SK-N-SH (cell line): ENCODE measurements around the gene MAD1L1. TPM values are rescaled to one million over a fixed set of nuclear protein-coding genes. Genes with fewer than 3 reads are reported as not detected.

ENCODE experiments used
- CTCF ChIA-PET: fragments of 300-600, 350-600 bp; formaldehyde crosslinking; extraction: SDS; loops from one replicate; lab custom pipeline; 2021; lab: Yijun Ruan, JAX
- POLR2A ChIA-PET: fragments of 350-600 bp; sonication (Branson Sonifier 250); formaldehyde crosslinking; extraction: SDS; loops from one replicate; lab custom pipeline; 2020; ENCODE audit warnings: antibody characterized with exemption, inconsistent platforms; lab: Yijun Ruan, JAX
- DNase-seq: peaks from one replicate; pipeline ENCODE4 v3.0.0; 2012
- H2AFZ ChIP-seq: fragments of 200-600 bp; sonication (generic); 2 replicates; pipeline ENCODE4 v1.8.1; 2016; ENCODE audit warnings: antibody characterized with exemption, mild to moderate bottlenecking, low read depth
- H3F3A ChIP-seq: fragments of 200-600 bp; sonication (generic); replicated peaks from 2 replicates; pipeline ENCODE3; 2016; ENCODE audit warnings: antibody characterized with exemption, mild to moderate bottlenecking; ENCODE audit not compliant: insufficient read depth
- H3K27ac ChIP-seq, 2 experiments: fragments of 200-500 bp in 1 of 2; fragments of 200-600 bp in 1 of 2; sonication (Bioruptor generic) in 1 of 2; sonication (generic), shearing (Covaris generic) in 1 of 2; 2 replicates each; pipeline versions ENCODE4 v1.5.1 to v1.6.1; 2014 to 2016; ENCODE audit warnings: low read depth in 2 of 2, inconsistent platforms in 1 of 2, low read length in 1 of 2, mild to moderate bottlenecking in 1 of 2, mixed read lengths in 1 of 2
- H3K27me3 ChIP-seq: fragments of 200-600 bp; sonication (generic), shearing (Covaris generic); 2 replicates; pipeline ENCODE4 v1.6.1; 2016; ENCODE audit warnings: mixed run types; ENCODE audit not compliant: insufficient read depth
- H3K36me3 ChIP-seq, 2 experiments: fragments of 200-500 bp in 1 of 2; fragments of 200-600 bp in 1 of 2; sonication (Bioruptor generic) in 1 of 2; sonication (generic) in 1 of 2; replicated peaks in 1 of 2; 2 replicates each; pipeline versions ENCODE3 to v1.5.1; 2014 to 2016; ENCODE audit warnings: low read length in 1 of 2, mild to moderate bottlenecking in 1 of 2; ENCODE audit not compliant: insufficient read depth in 2 of 2, control insufficient read depth in 1 of 2
- H3K4me1 ChIP-seq, 2 experiments: fragments of 200-500 bp in 1 of 2; fragments of 200-600 bp in 1 of 2; sonication (Bioruptor generic) in 1 of 2; sonication (generic), shearing (Covaris generic) in 1 of 2; 2 replicates each; pipeline versions ENCODE4 v1.5.1 to v1.6.1; 2014 to 2016; ENCODE audit warnings: low read depth in 1 of 2, low read length in 1 of 2, mixed run types in 1 of 2; ENCODE audit not compliant: insufficient read depth in 2 of 2, control insufficient read depth in 1 of 2
- H3K4me2 ChIP-seq: fragments of 200-600 bp; sonication (generic), shearing (Covaris generic); 2 replicates; pipeline ENCODE4 v1.6.1; 2017; ENCODE audit warnings: mixed run types
- H3K4me3 ChIP-seq, 2 experiments: fragments of 200-500 bp in 1 of 2; fragments of 200-600 bp in 1 of 2; sonication (Bioruptor generic) in 1 of 2; sonication (generic), shearing (Covaris generic) in 1 of 2; 2 replicates each; pipeline versions ENCODE4 v1.5.1 to v1.8.1; 2014 to 2016; ENCODE audit warnings: low read depth in 2 of 2, inconsistent platforms in 1 of 2, low read length in 1 of 2, mild to moderate bottlenecking in 1 of 2, mixed read lengths in 1 of 2, moderate library complexity in 1 of 2
- H3K79me2 ChIP-seq: fragments of 200-600 bp; sonication (generic); 2 replicates; pipeline ENCODE4 v1.8.1; 2017; ENCODE audit warnings: mild to moderate bottlenecking; ENCODE audit not compliant: insufficient read depth
- H3K9ac ChIP-seq: fragments of 200-600 bp; sonication (generic); 2 replicates; pipeline ENCODE4 v1.6.1; 2017; ENCODE audit warnings: mixed run types
- H3K9me2 ChIP-seq: fragments of 200-600 bp; sonication (generic); 2 replicates; pipeline ENCODE4 v1.6.1; 2017; ENCODE audit warnings: mixed run types
- H3K9me3 ChIP-seq: fragments of 200-600 bp; sonication (generic); 2 replicates; pipeline ENCODE4 v1.6.1; 2017; ENCODE audit warnings: mixed run types, mild to moderate bottlenecking, moderate library complexity
- H4K20me1 ChIP-seq: fragments of 200-600 bp; sonication (generic); 2 replicates; pipeline ENCODE4 v1.6.1; 2017; ENCODE audit warnings: mild to moderate bottlenecking, mixed run types; ENCODE audit not compliant: insufficient read depth
- CHD2 ChIP-seq: fragments of 150-350 bp; IDR thresholded peaks from 2 replicates; pipeline ENCODE4 v1.6.1; 2018; ENCODE audit warnings: low read length; ENCODE audit not compliant: partially characterized antibody
- EP300 ChIP-seq, 2 experiments: IDR thresholded peaks; 2 replicates each; pipeline versions ENCODE4 v1.4.0 to v1.6.1; 2012; ENCODE audit warnings: borderline replicate concordance in 1 of 2, low read depth in 1 of 2, low read length in 1 of 2
- FOSL2 ChIP-seq: IDR thresholded peaks from 2 replicates; pipeline ENCODE4 v1.4.0; 2012; ENCODE audit warnings: low read depth, mild to moderate bottlenecking, moderate library complexity, borderline replicate concordance
- FOXJ3 ChIP-seq: sonication (generic); formaldehyde crosslinking; IDR thresholded peaks from 2 replicates; pipeline ENCODE4 v1.5.1; 2020; ENCODE audit warnings: mild to moderate bottlenecking, missing genetic modification reagents
- FOXM1 ChIP-seq: IDR thresholded peaks from 2 replicates; pipeline ENCODE4 v1.4.0; 2012; ENCODE audit warnings: low read depth, mild to moderate bottlenecking
- GABPA ChIP-seq: IDR thresholded peaks from 2 replicates; pipeline ENCODE4 v1.4.0; 2012; ENCODE audit warnings: low read depth, mild to moderate bottlenecking
- MEF2A ChIP-seq: IDR thresholded peaks from 2 replicates; pipeline ENCODE4 v1.4.0; 2012; ENCODE audit warnings: low read depth, borderline replicate concordance
- NFIC ChIP-seq: IDR thresholded peaks from 2 replicates; pipeline ENCODE4 v1.4.0; 2012; ENCODE audit warnings: borderline replicate concordance
- NRF1 ChIP-seq: IDR thresholded peaks from 2 replicates; pipeline ENCODE4 v1.6.1; 2012; ENCODE audit warnings: low read depth, mild to moderate bottlenecking, low read length
- RCOR1 ChIP-seq: fragments of 150-350 bp; IDR thresholded peaks from 2 replicates; pipeline ENCODE4 v1.6.1; 2017; ENCODE audit warnings: antibody characterized with exemption, low read length
- RFX5 ChIP-seq: IDR thresholded peaks from 2 replicates; pipeline ENCODE4 v1.6.1; 2012; ENCODE audit warnings: mild to moderate bottlenecking, improper control_type of control experiment, low read length
- SIN3A ChIP-seq: IDR thresholded peaks from 2 replicates; pipeline ENCODE4 v1.6.1; 2012; ENCODE audit warnings: low read depth, mild to moderate bottlenecking, low read length, moderate library complexity, borderline replicate concordance
- SMC3 ChIP-seq: IDR thresholded peaks from 2 replicates; pipeline ENCODE4 v1.6.1; 2012; ENCODE audit warnings: low read depth, low read length, improper control_type of control experiment
- TCF12 ChIP-seq: IDR thresholded peaks from 2 replicates; pipeline ENCODE4 v1.4.0; 2012
- YY1 ChIP-seq: IDR thresholded peaks from 2 replicates; pipeline ENCODE4 v1.4.0; 2012; ENCODE audit warnings: low read depth, mild to moderate bottlenecking
- WGBS: methylation state at CpG from one replicate; pipeline ENCODE4 v1.1.6; 2017; ENCODE audit warnings: low lambda C conversion rate; 5-methylcytosine and 5-hydroxymethylcytosine counted together
- polyA plus RNA-seq, 3 experiments: library from polyadenylated mRNA; depleted of rRNA; stranded (reverse); fragments of >200 nt; gene quantifications; 2 replicates each; pipeline ENCODE4 v1.2.3, GENCODE V29; 2012
- TF ChIP-seq, protein P1 (sequence below): fragments of 150-350 bp; IDR thresholded peaks from 2 replicates; pipeline ENCODE4 v1.6.1; 2017; ENCODE audit warnings: antibody characterized with exemption, low read length, low read depth, borderline replicate concordance
- TF ChIP-seq, protein P2 (sequence below): IDR thresholded peaks from 2 replicates; pipeline ENCODE4; 2012
- TF ChIP-seq, protein P3 (sequence below): IDR thresholded peaks from 2 replicates; pipeline ENCODE4 v1.4.0; 2012; ENCODE audit warnings: low read depth, borderline replicate concordance
- TF ChIP-seq, protein P4 (sequence below): fragments of 200-600 bp; sonication (generic); IDR thresholded peaks from 2 replicates; pipeline ENCODE4 v1.6.1; 2017; ENCODE audit warnings: antibody characterized with exemption, mild to moderate bottlenecking, moderate library complexity

Gene MAD1L1
- polyA plus RNA-seq, 1 of the 3 experiments (the other 2 are of a cell fraction) = 46.2 TPM

DNA sequence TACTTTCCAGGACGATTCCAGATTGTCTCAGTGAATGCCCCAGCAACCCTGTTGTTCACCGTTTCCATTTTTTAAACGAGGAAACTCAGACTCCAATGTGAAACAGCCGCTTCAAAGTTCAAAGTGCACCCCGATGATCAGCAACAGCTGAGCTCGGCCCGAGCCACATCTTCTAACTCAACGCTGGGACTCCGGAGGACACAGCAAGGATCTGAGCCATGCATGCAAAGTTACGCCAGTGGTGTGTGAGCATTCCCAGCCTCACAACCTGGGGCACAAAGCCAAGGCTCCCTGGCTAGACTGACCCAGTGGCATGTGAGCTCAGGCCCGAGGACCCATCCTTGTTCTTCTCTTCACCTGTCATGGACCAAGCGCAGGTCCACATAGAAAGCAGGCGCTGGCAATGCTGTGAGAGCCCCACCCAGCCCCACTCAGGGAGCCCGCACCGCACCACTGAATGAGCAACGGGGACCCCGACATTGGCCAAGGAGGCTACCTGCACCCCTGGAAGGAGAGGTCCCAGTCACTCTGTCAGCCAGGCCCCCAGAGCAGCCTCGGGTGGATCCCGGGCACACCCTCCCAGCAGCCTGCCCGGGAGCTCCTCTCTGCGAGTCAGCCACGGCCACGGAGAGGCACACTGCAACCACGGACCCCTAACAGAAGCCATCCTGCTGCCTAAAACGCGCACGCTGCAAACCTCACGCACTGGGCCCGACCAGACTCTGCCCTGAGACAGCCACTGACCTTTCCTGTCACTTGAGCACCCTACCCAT, 82.9 kb downstream of the MAD1L1 start:
- no peak for TF ChIP-seq NRF1
- TF ChIP-seq MEF2A = no peak
- no peak for TF ChIP-seq TCF12
- no peak for TF ChIP-seq RCOR1
- TF ChIP-seq FOXM1 = no peak
- TF ChIP-seq EP300 (IDR thresholded peaks at IDR 0.05; ENCODE audit: borderline replicate concordance in 1 of 2, low read depth in 1 of 2, low read length in 1 of 2) = no peak
- no peak for TF ChIP-seq YY1
- Histone ChIP-seq H3K36me3 (peaks cover 0 to 25% of the 10 kb centered on the region in 2 experiments), H3K4me2 (no peak overlapping the region), H3K27ac (no peak overlapping the region; a peak in 1 of 4 replicates), H3K9me2 (no peaks in the 10 kb centered on the region), H3K9me3 (no peaks in the 10 kb centered on the region), H3K27me3 (no peaks in the 10 kb centered on the region), H2AFZ (no peak overlapping the region), H3K9ac (no peak overlapping the region), H3F3A (no peaks in the 10 kb centered on the region), H3K4me1 (peaks cover 0 to 38% of the 10 kb centered on the region in 2 experiments; a peak in 1 of 4 replicates), H4K20me1 (0 out of 2 replicates have a peak, but pooled peaks cover 5% of the 10 kb centered on the region), H3K4me3 (no peak overlapping the region), H3K79me2 (no peaks in the 10 kb centered on the region)
- ChIA-PET CTCF (interaction anchor here (0.8 to 1.2 kb wide), 8 partner anchors 9 to 571 kb away, joined by 3 to 4 read pairs (median 3); no protein-coding TSS in a partner anchor), POLR2A (interaction anchor here (0.6 to 0.9 kb wide), 2 partner anchors 46 to 129 kb away, joined by 3 read pairs; no protein-coding TSS in a partner anchor)
- DNase-seq = no peak
- 97% methylated on average over 15 of the region's 29 CpGs for WGBS

DNA sequence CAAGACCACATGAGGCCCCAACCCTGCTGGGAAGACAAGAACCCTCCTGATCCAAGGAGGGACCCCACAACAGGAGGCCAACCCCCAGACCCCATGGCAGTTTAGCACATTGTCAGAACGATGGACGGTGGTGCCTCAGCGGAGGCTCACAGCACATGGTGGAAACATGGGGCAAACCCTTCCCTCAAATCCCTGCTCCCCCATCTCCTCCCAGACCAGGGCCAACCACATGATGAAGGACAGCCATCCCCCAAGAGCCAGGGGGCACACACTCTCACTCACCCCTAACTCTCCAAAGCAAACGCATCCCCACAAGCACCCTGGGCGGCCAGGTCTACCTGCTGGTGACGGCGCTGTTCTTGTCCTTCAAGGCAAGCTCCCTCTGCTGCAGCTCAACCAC, 83.9 kb downstream of the MAD1L1 start:
- Histone ChIP-seq H3K79me2 (no peaks in the 10 kb centered on the region), H2AFZ (no peak overlapping the region), H3K9me3 (no peaks in the 10 kb centered on the region), H3K9me2 (no peaks in the 10 kb centered on the region), H4K20me1 (0 out of 2 replicates have a peak, but pooled peaks cover 5% of the 10 kb centered on the region), H3K27me3 (no peaks in the 10 kb centered on the region), H3K27ac (no peak overlapping the region; a peak in 1 of 4 replicates), H3K36me3 (peaks cover 0 to 32% of the 10 kb centered on the region in 2 experiments), H3K4me1 (peaks cover 0 to 45% of the 10 kb centered on the region in 2 experiments; a peak in 1 of 4 replicates), H3K4me3 (no peak overlapping the region), H3K9ac (no peak overlapping the region), H3K4me2 (no peak overlapping the region), H3F3A (no peaks in the 10 kb centered on the region)
- CTCF ChIA-PET = interaction anchor here (0.7 to 1.9 kb wide), 4 partner anchors 10 to 570 kb away, joined by 3 to 6 read pairs (median 3); no protein-coding TSS in a partner anchor
- WGBS = 94% methylated on average over 7 of the region's 7 CpGs
- no peak for DNase-seq
- POLR2A ChIA-PET = no interaction called here
- TF ChIP-seq RFX5 = no peak
- TF ChIP-seq FOSL2 = no peak
- TF ChIP-seq FOXJ3 (CRISPR knock-in tag) = no peak
- TF ChIP-seq NFIC = no peak
- no peak for TF ChIP-seq FOXM1
- no peak for TF ChIP-seq SMC3
- TF ChIP-seq, protein P1, sequence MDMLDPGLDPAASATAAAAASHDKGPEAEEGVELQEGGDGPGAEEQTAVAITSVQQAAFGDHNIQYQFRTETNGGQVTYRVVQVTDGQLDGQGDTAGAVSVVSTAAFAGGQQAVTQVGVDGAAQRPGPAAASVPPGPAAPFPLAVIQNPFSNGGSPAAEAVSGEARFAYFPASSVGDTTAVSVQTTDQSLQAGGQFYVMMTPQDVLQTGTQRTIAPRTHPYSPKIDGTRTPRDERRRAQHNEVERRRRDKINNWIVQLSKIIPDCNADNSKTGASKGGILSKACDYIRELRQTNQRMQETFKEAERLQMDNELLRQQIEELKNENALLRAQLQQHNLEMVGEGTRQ = no peak
- TF ChIP-seq, protein P2, sequence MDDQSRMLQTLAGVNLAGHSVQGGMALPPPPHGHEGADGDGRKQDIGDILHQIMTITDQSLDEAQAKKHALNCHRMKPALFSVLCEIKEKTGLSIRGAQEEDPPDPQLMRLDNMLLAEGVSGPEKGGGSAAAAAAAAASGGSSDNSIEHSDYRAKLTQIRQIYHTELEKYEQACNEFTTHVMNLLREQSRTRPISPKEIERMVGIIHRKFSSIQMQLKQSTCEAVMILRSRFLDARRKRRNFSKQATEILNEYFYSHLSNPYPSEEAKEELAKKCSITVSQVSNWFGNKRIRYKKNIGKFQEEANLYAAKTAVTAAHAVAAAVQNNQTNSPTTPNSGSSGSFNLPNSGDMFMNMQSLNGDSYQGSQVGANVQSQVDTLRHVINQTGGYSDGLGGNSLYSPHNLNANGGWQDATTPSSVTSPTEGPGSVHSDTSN = no peak
- TF ChIP-seq RCOR1 = no peak
- TF ChIP-seq, protein P3, sequence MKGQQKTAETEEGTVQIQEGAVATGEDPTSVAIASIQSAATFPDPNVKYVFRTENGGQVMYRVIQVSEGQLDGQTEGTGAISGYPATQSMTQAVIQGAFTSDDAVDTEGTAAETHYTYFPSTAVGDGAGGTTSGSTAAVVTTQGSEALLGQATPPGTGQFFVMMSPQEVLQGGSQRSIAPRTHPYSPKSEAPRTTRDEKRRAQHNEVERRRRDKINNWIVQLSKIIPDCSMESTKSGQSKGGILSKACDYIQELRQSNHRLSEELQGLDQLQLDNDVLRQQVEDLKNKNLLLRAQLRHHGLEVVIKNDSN = no peak
- no peak for TF ChIP-seq MEF2A
- no peak for TF ChIP-seq CHD2
- no peak for TF ChIP-seq SIN3A
- TF ChIP-seq GABPA = no peak
- TF ChIP-seq, protein P4, sequence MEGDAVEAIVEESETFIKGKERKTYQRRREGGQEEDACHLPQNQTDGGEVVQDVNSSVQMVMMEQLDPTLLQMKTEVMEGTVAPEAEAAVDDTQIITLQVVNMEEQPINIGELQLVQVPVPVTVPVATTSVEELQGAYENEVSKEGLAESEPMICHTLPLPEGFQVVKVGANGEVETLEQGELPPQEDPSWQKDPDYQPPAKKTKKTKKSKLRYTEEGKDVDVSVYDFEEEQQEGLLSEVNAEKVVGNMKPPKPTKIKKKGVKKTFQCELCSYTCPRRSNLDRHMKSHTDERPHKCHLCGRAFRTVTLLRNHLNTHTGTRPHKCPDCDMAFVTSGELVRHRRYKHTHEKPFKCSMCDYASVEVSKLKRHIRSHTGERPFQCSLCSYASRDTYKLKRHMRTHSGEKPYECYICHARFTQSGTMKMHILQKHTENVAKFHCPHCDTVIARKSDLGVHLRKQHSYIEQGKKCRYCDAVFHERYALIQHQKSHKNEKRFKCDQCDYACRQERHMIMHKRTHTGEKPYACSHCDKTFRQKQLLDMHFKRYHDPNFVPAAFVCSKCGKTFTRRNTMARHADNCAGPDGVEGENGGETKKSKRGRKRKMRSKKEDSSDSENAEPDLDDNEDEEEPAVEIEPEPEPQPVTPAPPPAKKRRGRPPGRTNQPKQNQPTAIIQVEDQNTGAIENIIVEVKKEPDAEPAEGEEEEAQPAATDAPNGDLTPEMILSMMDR = no peak
